H54 (cell line): ENCODE data around the gene HADHA.
"Not testable (repeated sequence)": the region's sequence is repeated elsewhere in the genome, so short reads cannot be mapped to it uniquely, and the experiment has no call there.

Experiments used
- DNase-seq: peaks from one replicate; pipeline ENCODE4 v3.0.0; 2011; ENCODE audit warnings: low spot score, mixed read lengths; ENCODE audit not compliant: insufficient read length
- FAIRE-seq: peaks from 3 replicates; lab custom pipeline; 2011; peaks lifted over from hg19 to GRCh38; lab: Jason Lieb, UNC
- POLR2A ChIP-seq: IDR thresholded peaks from 2 replicates; pipeline ENCODE4 v1.6.1; 2011; ENCODE audit warnings: low read depth, mild to moderate bottlenecking, low read length

Gene HADHA

GRCh38 chr2:26244309-26245230 lies at the start of gene HADHA, which contains the start of gene HADHB:
Gene HADHA, minus strand, starts transcription at chr2:26244632. Its CDS starts 36 bp downstream, at chr2:26244596.
Gene HADHB, plus strand, starts transcription at chr2:26244939. Its CDS starts 9,316 bp downstream, at chr2:26254255.
- peak; percentile 81 for TF ChIP-seq POLR2A
- FAIRE-seq, result no peak

GRCh38 chr2:26292646-26293045 lies 48.2 kb upstream of the HADHA start:
- FAIRE-seq (peak; percentile 50), DNase-seq (no peak)
- no peak for TF ChIP-seq POLR2A

More at GRCh38 chr2:26244309-26245230, at the start of gene HADHA, which contains the start of gene HADHB:
- peak; percentile 87 for DNase-seq

GRCh38 chr2:26290001-26290400 lies 45.6 kb upstream of the HADHA start:
- DNase-seq, result no peak
- TF ChIP-seq POLR2A, result no peak
- no peak for FAIRE-seq

- DNase-seq, result no peak
- TF ChIP-seq POLR2A, result no peak
- FAIRE-seq, result no peak
These were observed 41.5 kb upstream of the HADHA start for GRCh38 chr2:26285931-26286330.

- DNase-seq, result peak; percentile 59
- FAIRE-seq, result peak; percentile 90
- no peak for TF ChIP-seq POLR2A
These were observed 39.7 kb upstream of the HADHA start for GRCh38 chr2:26284132-26284531.

- no peak for DNase-seq
- TF ChIP-seq POLR2A, result no peak
- no peak for FAIRE-seq
These were observed 39.2 kb upstream of the HADHA start for GRCh38 chr2:26283606-26284005.

GRCh38 chr2:26281226-26281625 lies 36.8 kb upstream of the HADHA start:
- DNase-seq (no peak), FAIRE-seq (no peak)
- no peak for TF ChIP-seq POLR2A

GRCh38 chr2:26279886-26280285 lies 35.5 kb upstream of the HADHA start:
- FAIRE-seq, result no peak
- no peak for TF ChIP-seq POLR2A
- DNase-seq, result no peak

- DNase-seq, result no peak
- FAIRE-seq, result no peak
- TF ChIP-seq POLR2A, result no peak
These were observed 32.2 kb upstream of the HADHA start for GRCh38 chr2:26276484-26277227.

GRCh38 chr2:26274058-26274613 lies 29.7 kb upstream of the HADHA start:
- no peak for TF ChIP-seq POLR2A
- no peak for DNase-seq
- FAIRE-seq, result peak; percentile 70

GRCh38 chr2:26273501-26273900 lies 29.1 kb upstream of the HADHA start:
- FAIRE-seq (no peak), DNase-seq (no peak)
- TF ChIP-seq POLR2A, result no peak

- no peak for FAIRE-seq
- no peak for TF ChIP-seq POLR2A
- DNase-seq, result no peak
These were observed 25.9 kb upstream of the HADHA start for GRCh38 chr2:26270373-26270772.

- no peak for DNase-seq
- peak; percentile 6 for FAIRE-seq
- no peak for TF ChIP-seq POLR2A
These were observed 25.2 kb upstream of the HADHA start for GRCh38 chr2:26269571-26270158.

- not testable (repeated sequence) for FAIRE-seq, DNase-seq
These were observed 24.4 kb upstream of the HADHA start for GRCh38 chr2:26268670-26269385.
